Airway epithelial cell (primary cell): Measurements from ENCODE around the gene CKS2. TPM values are rescaled to one million over a fixed set of nuclear protein-coding genes. Genes with fewer than 3 reads are reported as not detected.

Source experiments
- total RNA-seq: library from RNA; depleted of rRNA; stranded (reverse); fragments of >200 nt; gene quantifications from 2 replicates; pipeline ENCODE4 v1.2.3, GENCODE V29; 2015

Gene CKS2
- 194 and 350 TPM in 2 replicates for total RNA-seq

GRCh38 chr9:89310475-89311345, at the start of gene CKS2:
Gene CKS2, plus strand, starts transcription at chr9:89311195. Its CDS starts 98 bp downstream, at chr9:89311293.

DNA sequence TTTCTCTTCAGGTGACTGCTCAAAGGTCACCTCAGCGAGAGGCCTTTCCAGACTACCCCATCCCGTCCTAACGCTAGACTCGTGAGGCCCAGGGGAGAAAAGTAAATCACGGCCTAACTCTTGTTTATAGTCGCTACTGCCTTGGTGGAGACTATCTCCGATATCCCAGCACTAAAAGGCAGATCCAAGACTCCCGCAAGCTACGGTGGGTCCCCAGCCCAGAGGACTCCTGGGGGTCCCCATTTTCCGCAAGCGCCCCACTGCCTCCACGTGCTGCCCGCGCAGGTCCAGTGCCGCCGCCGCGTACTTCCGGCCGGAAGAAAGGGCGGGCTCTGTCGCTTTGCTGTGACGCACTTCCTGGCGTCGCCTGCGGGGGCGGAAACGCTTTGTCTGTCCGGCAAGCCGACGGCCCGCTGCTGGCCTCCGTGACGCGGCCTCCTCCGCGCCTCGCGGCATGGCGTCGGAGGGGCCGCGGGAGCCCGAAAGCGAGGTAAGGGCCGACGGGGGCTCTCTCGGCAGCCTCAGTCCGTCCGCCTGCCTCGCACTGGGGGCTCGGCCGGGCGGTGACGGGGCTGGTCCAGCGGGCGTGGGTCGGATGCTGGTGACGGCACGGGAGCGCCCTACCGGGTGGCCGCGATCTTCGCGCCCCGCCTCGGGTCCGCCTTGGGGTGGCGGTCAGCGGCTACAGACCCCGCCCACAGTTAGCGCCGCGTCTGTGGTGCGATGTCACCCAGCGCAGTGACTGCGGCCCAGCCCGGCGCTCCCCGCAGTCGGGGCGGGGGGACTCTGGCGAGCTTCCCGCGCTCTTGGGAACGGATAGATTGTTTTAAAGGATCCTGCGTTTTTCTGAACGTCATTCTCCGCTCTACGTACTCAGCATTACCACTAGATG, 7.4 kb downstream of the CKS2 start, which contains the start of gene SECISBP2:
Gene SECISBP2, plus strand, starts transcription at position 378 of the 892 bp plus-strand sequence. Its CDS starts 77 bp downstream, at position 455.

Other genes with a start within 250 kb of the CKS2 start
- 0.92 and 5.8 TPM in 2 replicates for gene SHC3, start 132.4 kb upstream of the CKS2 start, total RNA-seq
- 10.5 and 15.4 TPM in 2 replicates for gene SECISBP2, start 7.3 kb downstream of the CKS2 start, total RNA-seq
- 3.4 and 5.2 TPM in 2 replicates for gene SEMA4D, start 186.9 kb downstream of the CKS2 start, total RNA-seq